Coronary artery (tissue), 2 donors: Measurements from ENCODE around the gene SULT1A1.

Experiments
- DNase-seq: peaks from one replicate; pipeline ENCODE4 v3.0.0-alpha.2; 2017; ENCODE audit warnings: low spot score
- H3K27ac ChIP-seq, 2 donors: fragments of 200-600 bp; sonication (generic); one replicate each; pipeline ENCODE4 v1.5.1; 2016 to 2019
- H3K4me3 ChIP-seq: fragments of 200-600 bp; sonication (generic); 2 replicates; pipeline ENCODE4 v1.5.1; 2016; ENCODE audit warnings: mild to moderate bottlenecking, moderate library complexity
- CTCF ChIP-seq: fragments of 200-600 bp; sonication (generic); IDR thresholded peaks from one replicate; pipeline ENCODE4 v1.5.1; 2019; ENCODE audit warnings: antibody characterized with exemption

Gene SULT1A1

GRCh38 chr16:28555561-28555960 is 54.3 kb downstream of the SULT1A1 start:
- Histone ChIP-seq H3K4me3 (no peak overlapping the region), H3K27ac (no peak overlapping the region)
- TF ChIP-seq CTCF, result no peak
- DNase-seq, result no peak
